Colonic mucosa (tissue), 4 donors: Measurements from ENCODE around the gene XPO1. TPM values are rescaled to one million over a fixed set of nuclear protein-coding genes. Genes with fewer than 3 reads are reported as not detected.
"Not testable (repeated sequence)": the region's sequence is repeated elsewhere in the genome, so short reads cannot be mapped to it uniquely, and the experiment has no call there.

ENCODE experiments used
- DNase-seq: peaks from one replicate; pipeline ENCODE4 v3.0.0-alpha.2; 2020
- H3K27ac ChIP-seq: fragments of 200-600 bp; one replicate; pipeline ENCODE4 v1.8.0; 2021
- H3K27me3 ChIP-seq: fragments of 200-600 bp; one replicate; pipeline ENCODE4 v1.8.0; 2021
- H3K36me3 ChIP-seq: fragments of 200-600 bp; one replicate; pipeline ENCODE4 v1.8.0; 2021
- H3K4me1 ChIP-seq: fragments of 200-600 bp; one replicate; pipeline ENCODE4 v1.8.0; 2021; ENCODE audit warnings: mild to moderate bottlenecking
- H3K4me3 ChIP-seq: fragments of 200-600 bp; one replicate; pipeline ENCODE4 v1.8.0; 2021
- H3K9ac ChIP-seq, 2 donors: one replicate each; pipeline ENCODE4 v1.7.0; 2013; ENCODE audit warnings: control low read depth in 2 of 2, low read depth in 2 of 2, low read length in 2 of 2
- H3K9me3 ChIP-seq: fragments of 200-600 bp; one replicate; pipeline ENCODE4 v1.8.0; 2021
- CTCF ChIP-seq: fragments of 200-600 bp; IDR thresholded peaks from one replicate; pipeline ENCODE4 v1.8.0; 2022; ENCODE audit warnings: antibody characterized with exemption, mild to moderate bottlenecking
- intact Hi-C: fragments of 100-400 bp; cut with DNase I; formaldehyde crosslinking; loops from one replicate; pipeline ENCODE4 v1.14.1; 2022
- total RNA-seq, 2 donors: library from RNA; stranded (reverse); fragmentation: NEBNext Ultra II Directional in 1 of 2; extraction: Animal tissue kit (Norgen Biotek cat#: 25700) in 1 of 2; gene quantifications; one replicate each; pipeline ENCODE4 v1.2.1, GENCODE V29; 2021
- donor health status: healthy.
- donor health status: DM: no; HTN: no; CAD: no.
- donor health status: DM: no; HTN: no; CAD: no.

XPO1 gene
- total RNA-seq, 2 donors from 2014 or later = 84.4 to 152 TPM

DNA sequence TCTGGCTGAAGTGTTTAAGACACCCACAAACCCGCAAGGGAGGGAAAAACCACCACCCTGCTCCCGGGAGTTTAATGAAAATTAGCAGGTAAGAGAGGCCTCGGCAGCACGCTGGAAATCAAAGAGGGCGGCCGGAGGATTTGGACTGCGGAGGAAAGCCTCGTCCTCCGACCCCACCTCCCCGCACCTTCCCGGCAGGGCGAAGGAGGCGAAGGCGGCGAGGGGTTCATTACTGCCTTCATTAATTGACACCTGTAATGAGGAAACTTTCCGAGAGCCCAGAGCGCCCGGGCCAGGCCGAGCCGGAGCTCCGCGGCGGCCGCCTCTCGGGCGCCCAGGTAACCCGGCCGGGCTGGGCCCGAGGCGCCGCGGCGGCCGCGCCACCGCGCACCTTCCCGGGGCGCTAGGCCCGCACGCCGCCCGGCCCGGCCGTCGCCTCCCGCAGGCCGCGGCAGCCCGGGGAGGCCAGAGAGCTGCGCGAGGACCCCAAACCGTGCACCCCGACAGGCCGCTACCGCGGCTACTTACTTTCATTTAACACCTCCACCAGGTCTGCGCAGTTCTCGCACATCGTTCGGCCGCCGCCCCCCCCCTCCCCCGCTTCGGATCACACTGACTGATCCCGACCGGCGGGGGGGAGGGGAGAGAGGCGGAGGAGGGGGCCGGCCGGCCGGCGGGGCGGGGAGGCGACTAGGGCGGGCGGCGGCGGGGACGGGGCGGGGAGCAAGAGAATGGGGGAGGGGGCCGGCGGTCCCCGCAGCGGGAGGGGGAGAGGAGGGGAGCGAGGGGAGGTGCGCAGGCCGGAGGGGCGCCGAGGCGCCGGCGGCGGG lies 67.8 kb downstream of the XPO1 start:
- Histone ChIP-seq H3K4me3 (peak overlapping the region; percentile 70), H3K27me3 (no peaks in the 10 kb centered on the region), H3K27ac (peak overlapping the region; percentile 98), H3K9me3 (no peaks in the 10 kb centered on the region), H3K4me1 (peaks cover 5% of the 10 kb centered on the region), H3K36me3 (no peaks in the 10 kb centered on the region), H3K9ac (peak overlapping the region; percentile 76 to 88)
- DNase-seq = peak; percentile 94
- TF ChIP-seq CTCF = no peak
- intact Hi-C loops = loop anchor here (5.0 kb wide), 1 partner anchor 67 kb away; the partner anchor contains the start of gene XPO1

GRCh38 chr2:61469424-61470121 lies 68.6 kb downstream of the XPO1 start:
- Histone ChIP-seq H3K9me3 (no peaks in the 10 kb centered on the region), H3K27me3 (no peaks in the 10 kb centered on the region), H3K27ac (peak overlapping the region; percentile 98), H3K36me3 (no peaks in the 10 kb centered on the region), H3K4me3 (peak overlapping the region; percentile 70), H3K9ac (peak overlapping the region; percentile 76 to 88), H3K4me1 (peaks cover 5% of the 10 kb centered on the region)
- no peak for DNase-seq
- intact Hi-C loops = loop anchor here (5.0 kb wide), 1 partner anchor 68 kb away; the partner anchor contains the start of gene XPO1
- no peak for TF ChIP-seq CTCF

DNA sequence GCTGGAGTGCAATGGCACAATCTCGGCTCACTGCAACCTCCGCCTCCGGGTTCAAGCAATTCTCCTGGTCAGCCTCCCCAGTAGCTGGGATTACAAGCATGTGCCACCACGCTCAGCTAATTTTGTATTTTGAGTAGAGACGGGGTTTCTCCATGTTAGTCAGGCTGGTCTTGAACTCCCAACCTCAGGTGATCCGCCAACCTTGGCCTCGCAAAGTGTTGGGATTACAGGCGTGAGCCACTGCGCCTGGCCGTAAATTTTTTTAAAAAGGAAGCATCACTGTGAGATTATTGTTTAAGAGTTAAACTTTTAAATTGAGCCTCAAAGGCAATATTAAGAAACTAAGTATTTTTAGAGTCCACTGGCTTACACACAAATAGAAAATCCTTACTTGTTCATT lies 69.9 kb downstream of the XPO1 start:
- not testable (repeated sequence) for H3K4me3 ChIP-seq, H3K9me3 ChIP-seq, H3K4me1 ChIP-seq

GRCh38 chr2:61465045-61465444 lies 73.1 kb downstream of the XPO1 start:
- intact Hi-C loops = no loop called here
- Histone ChIP-seq H3K4me1 (peaks cover 5% of the 10 kb centered on the region), H3K27ac (no peak overlapping the region), H3K27me3 (no peaks in the 10 kb centered on the region), H3K36me3 (no peaks in the 10 kb centered on the region), H3K9ac (no peak overlapping the region), H3K9me3 (no peaks in the 10 kb centered on the region), H3K4me3 (no peak overlapping the region)
- no peak for TF ChIP-seq CTCF
- DNase-seq = no peak

More for the DNA sequence above, 69.9 kb downstream of the XPO1 start:
- H3K27me3 ChIP-seq, intact Hi-C loops, H3K9ac ChIP-seq, DNase-seq, H3K36me3 ChIP-seq, H3K27ac ChIP-seq: not testable (repeated sequence)

DNA sequence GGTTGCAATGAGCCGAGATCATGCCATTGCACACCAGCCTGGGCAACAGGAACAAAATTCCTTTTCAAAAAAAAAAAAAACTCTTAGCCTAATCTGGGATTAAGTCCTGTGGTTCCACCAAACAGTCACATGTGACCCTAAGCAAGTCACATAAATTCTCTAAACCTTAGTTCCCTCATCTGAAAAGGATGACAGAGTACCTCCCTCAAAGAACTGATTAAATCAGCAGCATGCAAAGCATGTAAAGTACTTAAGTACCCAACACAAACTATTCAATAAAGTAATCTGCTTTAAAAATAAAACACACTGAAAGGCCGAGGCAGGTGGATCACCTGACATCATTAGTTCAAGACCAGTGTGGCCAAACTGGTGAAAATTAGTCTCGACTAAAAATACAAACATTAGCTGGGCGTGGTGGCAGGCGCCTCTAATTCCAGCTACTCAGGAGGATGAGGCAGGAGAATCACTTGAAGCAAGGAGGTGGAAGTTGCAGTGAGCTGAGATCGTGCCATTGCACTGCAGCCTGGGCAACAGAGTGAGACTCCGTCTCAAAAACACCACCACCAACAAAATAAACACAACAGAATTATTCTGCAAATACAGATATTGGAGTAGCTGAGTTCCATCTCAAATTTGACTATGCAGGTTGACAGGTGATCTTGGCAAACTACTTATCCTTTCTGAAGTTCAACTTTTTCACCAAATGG lies 74.2 kb downstream of the XPO1 start:
- peaks cover 5% of the 10 kb centered on the region for H3K4me1 ChIP-seq

More for the DNA sequence above, 74.2 kb downstream of the XPO1 start:
- no peak overlapping the region for H3K4me3 ChIP-seq
- no peak for DNase-seq
- no peak overlapping the region for H3K27ac ChIP-seq
- no peaks in the 10 kb centered on the region for H3K36me3 ChIP-seq
- H3K9ac ChIP-seq = no peak overlapping the region
- no peaks in the 10 kb centered on the region for H3K9me3 ChIP-seq
- TF ChIP-seq CTCF = no peak
- intact Hi-C loops = no loop called here
- no peaks in the 10 kb centered on the region for H3K27me3 ChIP-seq
